ENCODE results near the gene ICA1.
"Not testable (repeated sequence)": the region's sequence is repeated elsewhere in the genome, so short reads cannot be mapped to it uniquely, and the experiment has no call there.

ICA1 gene

GRCh38 chr7:8246020-8246419 lies 15.9 kb downstream of the ICA1 start:
- TF ChIP-seq, protein P1, sequence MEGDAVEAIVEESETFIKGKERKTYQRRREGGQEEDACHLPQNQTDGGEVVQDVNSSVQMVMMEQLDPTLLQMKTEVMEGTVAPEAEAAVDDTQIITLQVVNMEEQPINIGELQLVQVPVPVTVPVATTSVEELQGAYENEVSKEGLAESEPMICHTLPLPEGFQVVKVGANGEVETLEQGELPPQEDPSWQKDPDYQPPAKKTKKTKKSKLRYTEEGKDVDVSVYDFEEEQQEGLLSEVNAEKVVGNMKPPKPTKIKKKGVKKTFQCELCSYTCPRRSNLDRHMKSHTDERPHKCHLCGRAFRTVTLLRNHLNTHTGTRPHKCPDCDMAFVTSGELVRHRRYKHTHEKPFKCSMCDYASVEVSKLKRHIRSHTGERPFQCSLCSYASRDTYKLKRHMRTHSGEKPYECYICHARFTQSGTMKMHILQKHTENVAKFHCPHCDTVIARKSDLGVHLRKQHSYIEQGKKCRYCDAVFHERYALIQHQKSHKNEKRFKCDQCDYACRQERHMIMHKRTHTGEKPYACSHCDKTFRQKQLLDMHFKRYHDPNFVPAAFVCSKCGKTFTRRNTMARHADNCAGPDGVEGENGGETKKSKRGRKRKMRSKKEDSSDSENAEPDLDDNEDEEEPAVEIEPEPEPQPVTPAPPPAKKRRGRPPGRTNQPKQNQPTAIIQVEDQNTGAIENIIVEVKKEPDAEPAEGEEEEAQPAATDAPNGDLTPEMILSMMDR (IDR thresholded peaks at IDR 0.05; ENCODE audit: control insufficient read depth, insufficient read depth, low read depth, low read length, missing control alignments): no peak
- H3K4me3 ChIP-seq (ENCODE audit: control insufficient read depth, low read depth, low read length): no peak overlapping the region
- DNase-seq (ENCODE audit: low read depth): no peak

DNA sequence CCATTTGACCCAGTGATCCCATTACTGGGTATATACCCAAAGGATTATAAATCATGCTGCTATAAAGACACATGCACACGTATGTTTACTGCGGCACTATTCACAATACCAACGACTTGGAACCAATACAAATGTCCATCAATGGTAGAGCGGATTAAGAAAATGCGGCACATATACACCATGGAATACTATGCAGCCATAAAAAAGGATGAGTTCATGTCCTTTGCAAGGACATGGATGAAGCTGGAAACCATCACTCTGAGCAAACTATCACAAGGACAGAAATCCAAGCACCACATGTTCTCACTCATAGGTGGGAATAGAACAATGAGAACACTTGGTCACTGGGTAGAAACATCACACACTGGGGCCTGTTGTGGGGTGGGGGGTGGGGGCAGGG lies 16.9 kb downstream of the ICA1 start:
- DNase-seq (ENCODE audit: low read depth); H3K4me3 ChIP-seq (ENCODE audit: control insufficient read depth, low read depth, low read length): not testable (repeated sequence)

GRCh38 chr7:8243059-8243458 lies 18.9 kb downstream of the ICA1 start:
- DNase-seq (ENCODE audit: low read depth); H3K4me3 ChIP-seq (ENCODE audit: control insufficient read depth, low read depth, low read length): not testable (repeated sequence)

DNA sequence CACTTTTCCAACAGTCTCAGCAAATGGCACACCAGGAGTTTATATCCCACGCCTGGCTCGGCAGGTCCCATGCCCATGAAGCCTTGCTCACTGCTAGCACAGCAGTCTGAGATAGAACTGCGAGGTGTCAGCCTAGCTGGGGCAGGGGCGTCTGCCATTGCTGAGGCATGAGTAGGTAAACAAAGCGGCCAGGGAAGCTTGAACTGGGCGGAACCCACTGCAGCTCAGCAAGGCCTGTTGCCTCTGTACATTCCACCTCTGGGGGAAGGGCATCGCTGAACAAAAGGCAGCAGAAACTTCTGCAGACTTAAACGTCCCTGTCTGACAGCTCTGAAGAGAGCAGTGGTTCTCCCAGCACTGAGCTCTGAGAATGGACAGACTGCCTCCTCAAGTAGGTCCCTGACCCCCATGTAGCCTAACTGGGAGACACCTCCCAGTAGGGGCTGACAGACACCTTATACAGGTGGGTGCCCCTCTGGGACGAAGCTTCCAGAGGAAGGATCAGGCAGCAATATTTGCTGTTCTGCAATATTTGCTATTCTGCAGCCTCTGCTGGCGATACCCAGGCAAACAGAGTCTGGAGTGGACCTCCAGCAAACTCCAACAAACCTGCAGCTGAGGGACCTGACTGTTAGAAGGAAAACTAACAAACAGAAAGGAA lies 22.1 kb downstream of the ICA1 start:
- not testable (repeated sequence) for H3K4me3 ChIP-seq (ENCODE audit: control insufficient read depth, low read depth, low read length); DNase-seq (ENCODE audit: low read depth)

GRCh38 chr7:8236780-8237407 lies 25.1 kb downstream of the ICA1 start:
- TF ChIP-seq, protein P1 (IDR thresholded peaks at IDR 0.05; ENCODE audit: control insufficient read depth, insufficient read depth, low read depth, low read length, missing control alignments): no peak
- H3K4me3 ChIP-seq (ENCODE audit: control insufficient read depth, low read depth, low read length): no peak overlapping the region
- DNase-seq (ENCODE audit: low read depth): no peak

DNA sequence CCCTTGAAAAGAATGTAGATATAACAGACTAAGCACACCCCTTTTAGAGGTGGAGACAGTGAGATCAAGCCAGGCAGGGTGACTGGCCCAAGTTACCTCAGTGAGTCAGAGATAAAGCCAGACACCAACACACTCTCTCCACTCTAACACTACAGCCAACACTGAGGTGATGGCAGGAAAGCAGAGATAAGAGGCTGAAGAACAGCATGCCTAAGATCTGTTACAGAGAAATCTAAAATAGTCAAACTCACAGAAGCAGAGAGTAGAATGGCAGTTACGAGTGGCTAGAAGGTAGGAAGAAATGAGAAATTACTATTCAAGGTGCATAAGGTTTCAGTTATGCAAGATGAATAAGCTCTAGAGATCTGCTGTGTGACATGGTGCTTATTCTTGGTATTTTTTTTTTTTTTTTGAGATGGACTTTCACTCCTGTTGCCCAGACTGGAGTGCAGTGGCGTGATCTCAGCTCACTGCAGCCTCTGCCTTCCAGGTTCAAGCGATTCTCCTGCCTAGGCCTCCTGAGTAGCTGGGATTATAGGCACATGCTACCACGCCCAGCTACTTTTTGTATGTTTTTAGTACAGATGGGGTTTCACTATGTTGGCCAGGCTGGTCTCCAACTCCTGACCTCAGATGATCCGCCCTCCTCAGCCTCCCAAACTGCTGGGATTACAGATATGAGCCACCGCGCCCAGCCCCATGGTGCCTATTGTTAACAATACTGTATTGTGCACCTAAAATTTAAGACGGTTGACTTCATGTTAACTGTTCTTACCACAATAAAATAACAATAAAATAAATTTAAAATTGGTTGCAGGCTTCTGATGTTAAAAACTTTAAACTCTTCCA lies 28.7 kb downstream of the ICA1 start:
- TF ChIP-seq, protein P1 (IDR thresholded peaks at IDR 0.05; ENCODE audit: control insufficient read depth, insufficient read depth, low read depth, low read length, missing control alignments): no peak
- no peak overlapping the region for H3K4me3 ChIP-seq (ENCODE audit: control insufficient read depth, low read depth, low read length)
- no peak for DNase-seq (ENCODE audit: low read depth)

GRCh38 chr7:8229927-8230326 lies 32.0 kb downstream of the ICA1 start:
- H3K4me3 ChIP-seq (ENCODE audit: control insufficient read depth, low read depth, low read length): no peak overlapping the region
- DNase-seq (ENCODE audit: low read depth): no peak
- TF ChIP-seq, protein P1 (IDR thresholded peaks at IDR 0.05; ENCODE audit: control insufficient read depth, insufficient read depth, low read depth, low read length, missing control alignments): no peak

Measured in AG09309 (cell line).